Memory B cell (primary cell): ENCODE results near the gene TYK2.
A peak's percentile ranks its signal among the peaks of the same experiment; 100 is the strongest.
"Not testable (repeated sequence)": the region's sequence is repeated elsewhere in the genome, so short reads cannot be mapped to it uniquely, and the experiment has no call there.

Experiments
- ATAC-seq: fragments of 150-1000 bp; cut with Tn5 transposase; 2 replicates; pipeline ENCODE4 v1.10.0; 2021; ENCODE audit warnings: low read depth, mild to moderate bottlenecking, moderate library complexity
- DNase-seq, 2 donors: peaks; one replicate each; pipeline ENCODE4 v3.0.0; 2022; ENCODE audit warnings: low spot score in 2 of 2
- H3K27ac Mint-ChIP-seq: one replicate; pipeline ENCODE4 v1.8.0; 2022; ENCODE audit warnings: mild to moderate bottlenecking, moderate library complexity, mixed read lengths
- H3K27me3 Mint-ChIP-seq: one replicate; pipeline ENCODE4 v1.8.0; 2022; ENCODE audit warnings: mixed read lengths
- H3K36me3 Mint-ChIP-seq: one replicate; pipeline ENCODE4 v1.8.0; 2022; ENCODE audit warnings: mild to moderate bottlenecking, mixed read lengths
- H3K4me1 Mint-ChIP-seq: one replicate; pipeline ENCODE4 v1.8.0; 2022; ENCODE audit warnings: mixed read lengths
- H3K4me3 Mint-ChIP-seq: one replicate; pipeline ENCODE4 v1.8.0; 2022; ENCODE audit warnings: mild to moderate bottlenecking, moderate library complexity, mixed read lengths
- H3K9me3 Mint-ChIP-seq: one replicate; pipeline ENCODE4 v1.8.0; 2022; ENCODE audit warnings: mixed read lengths

Gene TYK2

GRCh38 chr19:10417541-10418234, 37.3 kb upstream of the TYK2 start:
- Mint-ChIP-seq H3K27me3 (peaks cover 28% of the 10 kb centered on the region), H3K4me3 (no peak overlapping the region), H3K27ac (peak overlapping the region; percentile 87), H3K4me1 (peaks cover 30% of the 10 kb centered on the region), H3K9me3 (peaks cover 2% of the 10 kb centered on the region), H3K36me3 (no peaks in the 10 kb centered on the region)
- ATAC-seq = no peak
- peak in 1 of 2 donors; percentile 53 for DNase-seq

GRCh38 chr19:10416380-10417257, 36.2 kb upstream of the TYK2 start:
- peaks cover 2% of the 10 kb centered on the region for H3K9me3 Mint-ChIP-seq
- H3K4me3 Mint-ChIP-seq = peak overlapping the region; percentile 79
- ATAC-seq = peak; percentile 77
- peak; percentile 98 to 100 for DNase-seq
- peaks cover 22% of the 10 kb centered on the region for H3K27me3 Mint-ChIP-seq
- H3K27ac Mint-ChIP-seq = peak overlapping the region; percentile 95
- H3K36me3 Mint-ChIP-seq = no peaks in the 10 kb centered on the region
- H3K4me1 Mint-ChIP-seq = peaks cover 31% of the 10 kb centered on the region

- Mint-ChIP-seq H3K9me3 (peaks cover 2% of the 10 kb centered on the region), H3K36me3 (no peaks in the 10 kb centered on the region), H3K4me1 (peaks cover 29% of the 10 kb centered on the region), H3K27ac (peak overlapping the region; percentile 95), H3K27me3 (peaks cover 20% of the 10 kb centered on the region), H3K4me3 (peak overlapping the region; percentile 79)
- DNase-seq = no peak
- no peak for ATAC-seq
Observed at GRCh38 chr19:10416083-10416379, 35.7 kb upstream of the TYK2 start.

GRCh38 chr19:10412257-10412977, 32.0 kb upstream of the TYK2 start:
- Mint-ChIP-seq H3K4me1 (peaks cover 31% of the 10 kb centered on the region), H3K4me3 (peak overlapping the region; percentile 37), H3K27ac (peak overlapping the region; percentile 55), H3K27me3 (peaks cover 3% of the 10 kb centered on the region), H3K36me3 (no peaks in the 10 kb centered on the region), H3K9me3 (peaks cover 2% of the 10 kb centered on the region)
- peak; percentile 28 for ATAC-seq
- no peak for DNase-seq

GRCh38 chr19:10411224-10411623, 30.9 kb upstream of the TYK2 start:
- not testable (repeated sequence) for H3K4me3 Mint-ChIP-seq, H3K36me3 Mint-ChIP-seq, ATAC-seq, H3K9me3 Mint-ChIP-seq, H3K27me3 Mint-ChIP-seq, DNase-seq
- Mint-ChIP-seq H3K4me1 (peaks cover 29% of the 10 kb centered on the region), H3K27ac (peak overlapping the region; percentile 60)

- DNase-seq = peak in 1 of 2 donors; percentile 43
- peak; percentile 47 for ATAC-seq
Observed at GRCh38 chr19:10408511-10409283, 28.3 kb upstream of the TYK2 start.

GRCh38 chr19:10407096-10407495, 26.7 kb upstream of the TYK2 start:
- no peak overlapping the region for H3K27ac Mint-ChIP-seq
- ATAC-seq = no peak
- no peak for DNase-seq
- H3K36me3 Mint-ChIP-seq = no peaks in the 10 kb centered on the region
- H3K27me3 Mint-ChIP-seq = no peaks in the 10 kb centered on the region
- H3K4me1 Mint-ChIP-seq = peaks cover 44% of the 10 kb centered on the region
- H3K4me3 Mint-ChIP-seq = no peak overlapping the region
- H3K9me3 Mint-ChIP-seq = no peaks in the 10 kb centered on the region

More at GRCh38 chr19:10408511-10409283, 28.3 kb upstream of the TYK2 start:
- H3K27ac Mint-ChIP-seq = peak overlapping the region; percentile 5
- no peaks in the 10 kb centered on the region for H3K36me3 Mint-ChIP-seq
- no peaks in the 10 kb centered on the region for H3K27me3 Mint-ChIP-seq
- H3K4me3 Mint-ChIP-seq = peak overlapping the region; percentile 64
- peaks cover 41% of the 10 kb centered on the region for H3K4me1 Mint-ChIP-seq
- no peaks in the 10 kb centered on the region for H3K9me3 Mint-ChIP-seq

- H3K36me3 Mint-ChIP-seq = no peaks in the 10 kb centered on the region
Observed at GRCh38 chr19:10406191-10406590, 25.8 kb upstream of the TYK2 start.

GRCh38 chr19:10404888-10405820, 24.8 kb upstream of the TYK2 start:
- no peak for DNase-seq
- ATAC-seq = no peak
- H3K4me1 Mint-ChIP-seq = peaks cover 48% of the 10 kb centered on the region

More at GRCh38 chr19:10406191-10406590, 25.8 kb upstream of the TYK2 start:
- DNase-seq = no peak
- H3K27me3 Mint-ChIP-seq = no peaks in the 10 kb centered on the region
- ATAC-seq = no peak
- H3K4me1 Mint-ChIP-seq = peaks cover 47% of the 10 kb centered on the region
- no peak overlapping the region for H3K4me3 Mint-ChIP-seq
- no peaks in the 10 kb centered on the region for H3K9me3 Mint-ChIP-seq
- H3K27ac Mint-ChIP-seq = peak overlapping the region; percentile 65

GRCh38 chr19:10403137-10404021, 23.0 kb upstream of the TYK2 start, which contains the start of gene CDC37:
TSS of gene CDC37 (minus strand) at chr19:10403542. CDS start at chr19:10403479, 63 bp downstream.
- peak within 1 kb of the TSS; percentile 96 for H3K4me3 Mint-ChIP-seq
- peak within 1 kb of the TSS; percentile 100 for H3K27ac Mint-ChIP-seq
- no peaks in the 10 kb centered on the region for H3K9me3 Mint-ChIP-seq
- DNase-seq (peak; percentile 99), ATAC-seq (peak; percentile 81)
- H3K36me3 Mint-ChIP-seq = no peaks in the 10 kb centered on the region
- H3K27me3 Mint-ChIP-seq = no peaks in the 10 kb centered on the region
- peaks cover 40% of the 10 kb centered on the region for H3K4me1 Mint-ChIP-seq

More at GRCh38 chr19:10404888-10405820, 24.8 kb upstream of the TYK2 start:
- Mint-ChIP-seq H3K27ac (peak overlapping the region; percentile 100), H3K4me3 (peak overlapping the region; percentile 96), H3K36me3 (no peaks in the 10 kb centered on the region), H3K9me3 (no peaks in the 10 kb centered on the region), H3K27me3 (no peaks in the 10 kb centered on the region)

- H3K4me1 Mint-ChIP-seq = peaks cover 42% of the 10 kb centered on the region
- no peaks in the 10 kb centered on the region for H3K9me3 Mint-ChIP-seq
- peak overlapping the region; percentile 96 for H3K4me3 Mint-ChIP-seq
- no peak for ATAC-seq
- no peak for DNase-seq
- peak overlapping the region; percentile 100 for H3K27ac Mint-ChIP-seq
- H3K27me3 Mint-ChIP-seq = no peaks in the 10 kb centered on the region
- H3K36me3 Mint-ChIP-seq = no peaks in the 10 kb centered on the region
Observed at GRCh38 chr19:10402441-10403038, 22.2 kb upstream of the TYK2 start.
